Uterus (tissue), 4 donors: ENCODE results near the gene INO80E. TPM values are rescaled to one million over a fixed set of nuclear protein-coding genes. Genes with fewer than 3 reads are reported as not detected.

Source experiments
- DNase-seq, 2 donors: peaks; one replicate each; pipeline ENCODE4 v3.0.0-alpha.2; 2019 to 2020
- H3K27ac ChIP-seq, 2 donors: fragments of 200-600 bp; sonication (generic); 1 replicate in 1 of 2; 2 replicates in 1 of 2; pipeline ENCODE4 v1.5.1; 2016 to 2018
- H3K27me3 ChIP-seq, 2 donors: fragments of 200-600 bp; sonication (generic); one replicate each; pipeline ENCODE4 v1.5.1; 2018 to 2019; ENCODE audit warnings: control low read depth in 1 of 2
- H3K36me3 ChIP-seq, 2 donors: fragments of 200-600 bp; sonication (generic); one replicate each; pipeline ENCODE4 v1.5.1; 2019; ENCODE audit warnings: control low read depth in 1 of 2
- H3K4me1 ChIP-seq, 2 donors: fragments of 200-600 bp; sonication (generic); one replicate each; pipeline ENCODE4 v1.5.1; 2018 to 2019; ENCODE audit warnings: control low read depth in 1 of 2
- H3K4me3 ChIP-seq, 2 donors: fragments of 200-600 bp; sonication (generic); 1 replicate in 1 of 2; 2 replicates in 1 of 2; pipeline ENCODE4 v1.5.1; 2018 to 2019; ENCODE audit warnings: mild to moderate bottlenecking in 1 of 2
- H3K9me3 ChIP-seq, 2 donors: fragments of 200-600 bp; sonication (generic); one replicate each; pipeline ENCODE4 v1.5.1; 2019; ENCODE audit warnings: control low read depth in 1 of 2
- POLR2A ChIP-seq, 2 donors: fragments of 450-650 bp; IDR thresholded peaks; one replicate each; pipeline ENCODE4 v1.6.1; 2016; ENCODE audit warnings: antibody characterized with exemption in 2 of 2, mild to moderate bottlenecking in 1 of 2, moderate library complexity in 1 of 2
- intact Hi-C: fragments of 100-400 bp; cut with DNase I; formaldehyde crosslinking; loops from one replicate; pipeline ENCODE4 v1.15.1; 2023; ENCODE audit warnings: low total_unique reads
- total RNA-seq, 4 donors: library from RNA; depleted of rRNA in 3 of 4; stranded (reverse); fragments of >200 nt in 3 of 4; gene quantifications; one replicate each; pipeline versions ENCODE4 v1.1.0 to v1.2.4, GENCODE V29; 2014 to 2023
- TF ChIP-seq, protein P1 (sequence below), 4 experiments: fragments of 200-600 bp in 2 of 4; fragments of 450-650 bp in 2 of 4; sonication (generic) in 2 of 4; IDR thresholded peaks; one replicate each; pipeline ENCODE4 v1.5.1; 2016 to 2019; ENCODE audit warnings: antibody characterized with exemption in 4 of 4, mild to moderate bottlenecking in 2 of 4, moderate library complexity in 1 of 4
- donor health status: DM: yes; HTN: yes; CAD: no.

The INO80E gene
- total RNA-seq, 4 donors from 2014 or later: 4.1 to 714 (median 68.9) TPM

DNA sequence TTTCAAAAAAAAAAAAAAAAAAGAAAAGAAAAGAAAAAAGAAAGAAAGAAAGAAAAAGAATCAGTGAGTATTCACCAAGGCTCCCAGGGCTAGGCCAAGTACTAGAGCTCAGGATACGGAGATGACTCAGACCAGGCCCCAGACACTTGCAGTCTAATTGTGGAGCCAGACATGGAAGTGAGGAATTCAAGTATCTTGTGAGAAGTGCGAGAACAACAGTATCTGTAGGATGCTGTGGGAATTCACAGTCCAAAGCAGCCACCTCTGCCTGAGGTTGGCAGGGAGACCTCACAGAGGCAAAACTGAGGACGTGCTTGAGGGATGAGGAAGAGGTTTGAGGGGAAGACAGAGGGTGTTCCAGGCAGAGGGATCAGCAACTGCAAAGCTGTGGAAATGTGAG lies 55.5 kb downstream of the INO80E start:
- Histone ChIP-seq H3K27ac (no peak overlapping the region), H3K9me3 (no peaks in the 10 kb centered on the region), H3K4me1 (peaks cover 0 to 6% of the 10 kb centered on the region in 2 donors), H3K27me3 (no peaks in the 10 kb centered on the region), H3K4me3 (no peak overlapping the region), H3K36me3 (no peaks in the 10 kb centered on the region)
- no peak for TF ChIP-seq POLR2A (IDR thresholded peaks at IDR 0.05)
- TF ChIP-seq, protein P1, sequence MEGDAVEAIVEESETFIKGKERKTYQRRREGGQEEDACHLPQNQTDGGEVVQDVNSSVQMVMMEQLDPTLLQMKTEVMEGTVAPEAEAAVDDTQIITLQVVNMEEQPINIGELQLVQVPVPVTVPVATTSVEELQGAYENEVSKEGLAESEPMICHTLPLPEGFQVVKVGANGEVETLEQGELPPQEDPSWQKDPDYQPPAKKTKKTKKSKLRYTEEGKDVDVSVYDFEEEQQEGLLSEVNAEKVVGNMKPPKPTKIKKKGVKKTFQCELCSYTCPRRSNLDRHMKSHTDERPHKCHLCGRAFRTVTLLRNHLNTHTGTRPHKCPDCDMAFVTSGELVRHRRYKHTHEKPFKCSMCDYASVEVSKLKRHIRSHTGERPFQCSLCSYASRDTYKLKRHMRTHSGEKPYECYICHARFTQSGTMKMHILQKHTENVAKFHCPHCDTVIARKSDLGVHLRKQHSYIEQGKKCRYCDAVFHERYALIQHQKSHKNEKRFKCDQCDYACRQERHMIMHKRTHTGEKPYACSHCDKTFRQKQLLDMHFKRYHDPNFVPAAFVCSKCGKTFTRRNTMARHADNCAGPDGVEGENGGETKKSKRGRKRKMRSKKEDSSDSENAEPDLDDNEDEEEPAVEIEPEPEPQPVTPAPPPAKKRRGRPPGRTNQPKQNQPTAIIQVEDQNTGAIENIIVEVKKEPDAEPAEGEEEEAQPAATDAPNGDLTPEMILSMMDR (IDR thresholded peaks at IDR 0.05): no peak
- intact Hi-C loops: no loop called here
- no peak for DNase-seq

DNA sequence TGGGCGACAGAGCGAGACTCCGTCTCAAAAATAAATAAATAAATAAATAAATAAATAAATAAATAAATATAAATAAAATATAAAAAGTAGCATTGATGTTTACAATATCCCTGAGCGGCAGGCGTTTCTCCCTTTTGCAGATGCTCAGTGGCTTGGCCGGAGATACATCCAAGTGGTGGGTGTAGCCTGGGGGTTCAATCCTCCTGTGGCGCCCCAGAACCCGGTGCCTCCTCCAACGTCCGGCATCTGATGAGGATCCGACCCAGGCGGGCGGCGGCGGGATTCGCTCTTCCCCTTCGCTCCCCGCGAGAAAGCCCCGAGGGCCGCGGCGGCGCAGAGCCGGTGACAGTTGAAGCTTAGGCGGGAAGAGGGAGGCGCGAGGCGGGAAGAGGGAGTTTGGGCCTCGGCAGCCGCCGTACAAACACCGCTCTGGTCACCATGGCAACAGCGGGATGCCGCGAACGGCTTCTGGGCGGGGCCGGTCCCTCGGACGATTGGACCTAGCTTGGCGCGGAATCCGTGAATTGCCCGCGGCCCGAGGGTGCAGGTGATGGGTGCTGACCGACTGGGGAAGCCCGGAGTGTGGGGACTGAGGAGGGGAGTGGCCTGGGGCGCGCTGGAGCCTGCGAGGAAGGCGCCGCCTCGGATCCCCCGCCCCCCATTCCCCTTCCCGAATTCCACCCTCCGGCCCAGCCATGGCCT lies 56.8 kb downstream of the INO80E start:
- no peaks in the 10 kb centered on the region for H3K9me3 ChIP-seq
- peak overlapping the region; percentile 39 to 54 for H3K27ac ChIP-seq
- peak; percentile 92 to 93 for DNase-seq
- H3K36me3 ChIP-seq: no peaks in the 10 kb centered on the region
- H3K27me3 ChIP-seq: no peaks in the 10 kb centered on the region
- TF ChIP-seq, protein P1 (IDR thresholded peaks at IDR 0.05): no peak
- peak in 1 of 2 donors; percentile 25 for TF ChIP-seq POLR2A (IDR thresholded peaks at IDR 0.05)
- intact Hi-C loops: no loop called here
- H3K4me1 ChIP-seq: peaks cover 0 to 6% of the 10 kb centered on the region in 2 donors
- peak overlapping the region; percentile 71 to 76 for H3K4me3 ChIP-seq

- peak overlapping the region in 1 of 2 donors; percentile 54 for H3K27ac ChIP-seq
- H3K36me3 ChIP-seq: no peaks in the 10 kb centered on the region
- H3K4me1 ChIP-seq: peaks cover 0 to 6% of the 10 kb centered on the region in 2 donors
- H3K4me3 ChIP-seq: peak overlapping the region; percentile 71 to 76
- no peaks in the 10 kb centered on the region for H3K9me3 ChIP-seq
- no peak for DNase-seq
- intact Hi-C loops: no loop called here
- TF ChIP-seq, protein P1 (IDR thresholded peaks at IDR 0.05): no peak
- TF ChIP-seq POLR2A (IDR thresholded peaks at IDR 0.05): no peak
- H3K27me3 ChIP-seq: no peaks in the 10 kb centered on the region
These were observed 57.5 kb downstream of the INO80E start for GRCh38 chr16:30053376-30054015.

- no peak overlapping the region for H3K27ac ChIP-seq
- H3K9me3 ChIP-seq: no peaks in the 10 kb centered on the region
- no peak overlapping the region for H3K4me3 ChIP-seq
- peaks cover 0 to 6% of the 10 kb centered on the region in 2 donors for H3K4me1 ChIP-seq
- TF ChIP-seq, protein P1 (IDR thresholded peaks at IDR 0.05): no peak
- no peak for TF ChIP-seq POLR2A (IDR thresholded peaks at IDR 0.05)
- DNase-seq: no peak
- intact Hi-C loops: no loop called here
- no peaks in the 10 kb centered on the region for H3K36me3 ChIP-seq
- no peaks in the 10 kb centered on the region for H3K27me3 ChIP-seq
These were observed 58.4 kb downstream of the INO80E start for GRCh38 chr16:30054451-30054850.

DNA sequence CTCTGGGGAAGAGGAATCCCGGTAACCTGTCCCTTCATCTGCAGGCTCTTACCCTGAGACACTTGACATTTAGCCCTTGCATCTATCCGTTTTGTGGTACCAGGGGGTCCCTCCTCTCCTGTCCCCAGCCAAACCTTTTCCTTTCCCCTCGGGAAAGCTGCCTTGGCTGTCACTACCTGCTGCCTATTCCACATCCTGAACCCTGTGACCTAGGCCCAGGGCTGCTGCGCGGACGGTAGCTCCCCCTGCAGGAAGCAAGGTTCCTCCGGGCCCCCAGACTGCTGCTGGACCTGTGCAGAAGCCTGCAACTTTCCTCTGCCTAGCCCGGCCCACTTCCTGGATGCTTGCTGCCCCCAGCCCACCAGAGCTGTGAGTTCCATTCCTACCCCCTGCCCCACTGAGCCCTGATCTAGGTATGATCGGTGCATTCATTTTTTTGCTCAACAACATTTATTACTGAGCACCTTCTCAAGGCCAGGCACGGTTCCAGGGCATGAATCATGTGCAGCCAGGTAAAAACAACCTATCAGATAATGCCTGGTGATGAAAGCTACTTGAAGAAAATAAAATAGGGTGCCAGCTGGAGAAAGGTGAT lies 59.0 kb downstream of the INO80E start:
- H3K27me3 ChIP-seq: no peaks in the 10 kb centered on the region
- no peak for DNase-seq
- intact Hi-C loops: no loop called here
- no peaks in the 10 kb centered on the region for H3K9me3 ChIP-seq
- H3K36me3 ChIP-seq: no peaks in the 10 kb centered on the region
- TF ChIP-seq, protein P1 (IDR thresholded peaks at IDR 0.05): no peak
- TF ChIP-seq POLR2A (IDR thresholded peaks at IDR 0.05): no peak
- peaks cover 0 to 6% of the 10 kb centered on the region in 2 donors for H3K4me1 ChIP-seq
- H3K4me3 ChIP-seq: no peak overlapping the region
- H3K27ac ChIP-seq: no peak overlapping the region
